B cell (primary cell): ENCODE measurements around the gene COL5A1.

ENCODE experiments used
- CTCF ChIP-seq: fragments of 200-600 bp; IDR thresholded peaks from one replicate; pipeline ENCODE4 v1.8.0; 2022; ENCODE audit warnings: antibody characterized with exemption, mild to moderate bottlenecking
- EZH2 ChIP-seq: IDR thresholded peaks from 2 replicates; pipeline ENCODE4 v1.6.1; 2012; ENCODE audit warnings: borderline replicate concordance, low read depth, mild to moderate bottlenecking, moderate library complexity, low read length; ENCODE audit not compliant: insufficient read depth, poor library complexity, severe bottlenecking

DNA sequence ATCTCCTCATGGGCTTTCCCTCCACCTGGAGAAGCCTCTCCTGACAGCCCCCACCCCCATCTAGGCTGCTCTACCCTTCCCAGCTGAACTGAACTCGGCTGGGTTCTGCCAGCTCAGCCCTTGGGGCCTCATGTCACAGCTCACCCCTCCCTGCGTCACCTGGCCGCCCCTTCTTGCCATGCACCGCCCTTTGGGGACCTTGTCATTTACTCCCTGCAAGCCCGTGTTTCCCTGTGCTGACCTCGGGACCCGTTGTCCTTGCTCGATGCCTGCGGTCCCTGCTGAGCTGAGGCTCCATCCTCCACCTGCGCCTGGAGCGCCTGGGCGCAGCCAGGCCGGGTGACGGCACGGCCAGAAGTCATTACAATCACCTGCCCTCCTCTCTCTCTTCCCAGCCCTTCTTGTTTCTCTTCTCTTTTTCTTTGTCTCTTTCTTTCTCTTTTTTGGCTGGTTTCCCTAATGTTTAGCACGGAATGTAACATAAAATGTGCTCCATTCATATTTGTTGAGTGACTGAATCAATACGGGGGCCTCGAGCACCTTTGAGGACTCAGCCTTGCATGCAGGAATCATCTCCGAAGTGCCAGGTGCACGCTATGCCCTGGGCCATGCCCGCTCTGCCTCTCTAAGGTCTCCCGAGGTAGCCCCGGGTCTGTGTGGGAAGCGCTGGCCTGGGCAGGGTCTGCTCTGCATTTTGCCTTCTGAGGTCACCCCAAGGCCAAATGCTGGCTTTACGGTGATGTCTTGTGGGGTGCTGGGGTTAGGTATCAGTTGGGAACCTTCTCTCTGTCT lies 48.1 kb upstream of the COL5A1 start:
- TF ChIP-seq CTCF: no peak
- no peak for TF ChIP-seq EZH2
